ENCODE results near the gene DYNC2H1. TPM values are rescaled to one million over a fixed set of nuclear protein-coding genes. Genes with fewer than 3 reads are reported as not detected.

DYNC2H1 gene
- total and polyA plus RNA-seq, 4 donors = 0.77 to 3.3 (median 2.1) TPM

DNA sequence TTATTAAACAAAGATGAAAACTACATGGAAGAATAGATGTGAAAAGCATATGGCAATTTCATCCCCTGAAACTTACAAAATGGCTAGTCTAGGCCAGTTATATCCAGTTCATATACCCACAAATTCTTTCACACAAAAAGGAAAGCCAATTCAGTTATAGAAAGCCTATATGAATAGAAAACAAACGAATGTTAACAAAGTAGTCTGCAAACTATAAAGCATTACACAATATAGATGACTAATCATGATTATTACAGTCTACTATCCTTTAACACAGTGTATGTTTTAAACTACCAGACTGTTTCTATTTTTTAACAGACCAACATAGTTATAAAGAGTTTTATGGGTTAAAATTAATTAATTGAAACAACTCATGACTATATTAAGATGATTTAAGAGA is 29.4 kb upstream of the DYNC2H1 start:
- no peaks in the 10 kb centered on the region for H3K27me3 ChIP-seq (ENCODE audit: control insufficient read depth in 4 of 4, insufficient read depth in 4 of 4, low read length in 3 of 4)
- H3K4me1 ChIP-seq (ENCODE audit: control insufficient read depth in 4 of 4, insufficient read depth in 4 of 4, low read length in 3 of 4) = no peaks in the 10 kb centered on the region
- peaks cover 9 to 27% (median 17%) of the 10 kb centered on the region in 4 donors for H3K36me3 ChIP-seq (ENCODE audit: control insufficient read depth in 4 of 4, insufficient read depth in 3 of 4, low read depth in 1 of 4, low read length in 3 of 4)
- DNase-seq (ENCODE audit: low spot score) = no peak
- no peak overlapping the region for H3K27ac ChIP-seq (ENCODE audit: low read depth in 1 of 2, low read length in 2 of 2)
- H3K9ac ChIP-seq (ENCODE audit: low read depth in 1 of 2, low read length in 2 of 2) = no peak overlapping the region
- H3K4me3 ChIP-seq (ENCODE audit: low read depth in 1 of 3, low read length in 3 of 3) = no peak overlapping the region
- H3K9me3 ChIP-seq (ENCODE audit: control insufficient read depth in 4 of 4, low read length in 3 of 4) = no peaks in the 10 kb centered on the region
- 74% methylated on average over 1 of the region's 1 CpG for WGBS
- TF ChIP-seq HNF4A (conservative IDR thresholded peaks at IDR 0.05) (no peak), RAD21 (IDR thresholded peaks at IDR 0.05) (no peak), HNF4G (IDR thresholded peaks at IDR 0.05) (no peak), FOXA1 (IDR thresholded peaks at IDR 0.05) (no peak), NR2F2 (IDR thresholded peaks at IDR 0.05) (no peak), SP1 (IDR thresholded peaks at IDR 0.05) (no peak), YY1 (IDR thresholded peaks at IDR 0.05) (no peak), GABPA (IDR thresholded peaks at IDR 0.05 in 1 of 2, conservative IDR thresholded peaks at IDR 0.05 in 1 of 2) (no peak), FOXA2 (IDR thresholded peaks at IDR 0.05) (no peak), EGR1 (IDR thresholded peaks at IDR 0.05; ENCODE audit: low read depth in 2 of 2) (no peak), JUND (IDR thresholded peaks at IDR 0.05) (no peak)
- TF ChIP-seq, protein P1, sequence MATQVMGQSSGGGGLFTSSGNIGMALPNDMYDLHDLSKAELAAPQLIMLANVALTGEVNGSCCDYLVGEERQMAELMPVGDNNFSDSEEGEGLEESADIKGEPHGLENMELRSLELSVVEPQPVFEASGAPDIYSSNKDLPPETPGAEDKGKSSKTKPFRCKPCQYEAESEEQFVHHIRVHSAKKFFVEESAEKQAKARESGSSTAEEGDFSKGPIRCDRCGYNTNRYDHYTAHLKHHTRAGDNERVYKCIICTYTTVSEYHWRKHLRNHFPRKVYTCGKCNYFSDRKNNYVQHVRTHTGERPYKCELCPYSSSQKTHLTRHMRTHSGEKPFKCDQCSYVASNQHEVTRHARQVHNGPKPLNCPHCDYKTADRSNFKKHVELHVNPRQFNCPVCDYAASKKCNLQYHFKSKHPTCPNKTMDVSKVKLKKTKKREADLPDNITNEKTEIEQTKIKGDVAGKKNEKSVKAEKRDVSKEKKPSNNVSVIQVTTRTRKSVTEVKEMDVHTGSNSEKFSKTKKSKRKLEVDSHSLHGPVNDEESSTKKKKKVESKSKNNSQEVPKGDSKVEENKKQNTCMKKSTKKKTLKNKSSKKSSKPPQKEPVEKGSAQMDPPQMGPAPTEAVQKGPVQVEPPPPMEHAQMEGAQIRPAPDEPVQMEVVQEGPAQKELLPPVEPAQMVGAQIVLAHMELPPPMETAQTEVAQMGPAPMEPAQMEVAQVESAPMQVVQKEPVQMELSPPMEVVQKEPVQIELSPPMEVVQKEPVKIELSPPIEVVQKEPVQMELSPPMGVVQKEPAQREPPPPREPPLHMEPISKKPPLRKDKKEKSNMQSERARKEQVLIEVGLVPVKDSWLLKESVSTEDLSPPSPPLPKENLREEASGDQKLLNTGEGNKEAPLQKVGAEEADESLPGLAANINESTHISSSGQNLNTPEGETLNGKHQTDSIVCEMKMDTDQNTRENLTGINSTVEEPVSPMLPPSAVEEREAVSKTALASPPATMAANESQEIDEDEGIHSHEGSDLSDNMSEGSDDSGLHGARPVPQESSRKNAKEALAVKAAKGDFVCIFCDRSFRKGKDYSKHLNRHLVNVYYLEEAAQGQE (IDR thresholded peaks at IDR 0.05) = no peak
- TF ChIP-seq, protein P2, sequence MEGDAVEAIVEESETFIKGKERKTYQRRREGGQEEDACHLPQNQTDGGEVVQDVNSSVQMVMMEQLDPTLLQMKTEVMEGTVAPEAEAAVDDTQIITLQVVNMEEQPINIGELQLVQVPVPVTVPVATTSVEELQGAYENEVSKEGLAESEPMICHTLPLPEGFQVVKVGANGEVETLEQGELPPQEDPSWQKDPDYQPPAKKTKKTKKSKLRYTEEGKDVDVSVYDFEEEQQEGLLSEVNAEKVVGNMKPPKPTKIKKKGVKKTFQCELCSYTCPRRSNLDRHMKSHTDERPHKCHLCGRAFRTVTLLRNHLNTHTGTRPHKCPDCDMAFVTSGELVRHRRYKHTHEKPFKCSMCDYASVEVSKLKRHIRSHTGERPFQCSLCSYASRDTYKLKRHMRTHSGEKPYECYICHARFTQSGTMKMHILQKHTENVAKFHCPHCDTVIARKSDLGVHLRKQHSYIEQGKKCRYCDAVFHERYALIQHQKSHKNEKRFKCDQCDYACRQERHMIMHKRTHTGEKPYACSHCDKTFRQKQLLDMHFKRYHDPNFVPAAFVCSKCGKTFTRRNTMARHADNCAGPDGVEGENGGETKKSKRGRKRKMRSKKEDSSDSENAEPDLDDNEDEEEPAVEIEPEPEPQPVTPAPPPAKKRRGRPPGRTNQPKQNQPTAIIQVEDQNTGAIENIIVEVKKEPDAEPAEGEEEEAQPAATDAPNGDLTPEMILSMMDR (IDR thresholded peaks at IDR 0.05; ENCODE audit: low read depth, low read length, missing input control) = no peak
- TF ChIP-seq, protein P3, sequence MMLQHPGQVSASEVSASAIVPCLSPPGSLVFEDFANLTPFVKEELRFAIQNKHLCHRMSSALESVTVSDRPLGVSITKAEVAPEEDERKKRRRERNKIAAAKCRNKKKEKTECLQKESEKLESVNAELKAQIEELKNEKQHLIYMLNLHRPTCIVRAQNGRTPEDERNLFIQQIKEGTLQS (IDR thresholded peaks at IDR 0.05) = no peak
- TF ChIP-seq, protein P4, sequence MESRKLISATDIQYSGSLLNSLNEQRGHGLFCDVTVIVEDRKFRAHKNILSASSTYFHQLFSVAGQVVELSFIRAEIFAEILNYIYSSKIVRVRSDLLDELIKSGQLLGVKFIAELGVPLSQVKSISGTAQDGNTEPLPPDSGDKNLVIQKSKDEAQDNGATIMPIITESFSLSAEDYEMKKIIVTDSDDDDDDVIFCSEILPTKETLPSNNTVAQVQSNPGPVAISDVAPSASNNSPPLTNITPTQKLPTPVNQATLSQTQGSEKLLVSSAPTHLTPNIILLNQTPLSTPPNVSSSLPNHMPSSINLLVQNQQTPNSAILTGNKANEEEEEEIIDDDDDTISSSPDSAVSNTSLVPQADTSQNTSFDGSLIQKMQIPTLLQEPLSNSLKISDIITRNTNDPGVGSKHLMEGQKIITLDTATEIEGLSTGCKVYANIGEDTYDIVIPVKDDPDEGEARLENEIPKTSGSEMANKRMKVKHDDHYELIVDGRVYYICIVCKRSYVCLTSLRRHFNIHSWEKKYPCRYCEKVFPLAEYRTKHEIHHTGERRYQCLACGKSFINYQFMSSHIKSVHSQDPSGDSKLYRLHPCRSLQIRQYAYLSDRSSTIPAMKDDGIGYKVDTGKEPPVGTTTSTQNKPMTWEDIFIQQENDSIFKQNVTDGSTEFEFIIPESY (IDR thresholded peaks at IDR 0.05) = no peak
- TF ChIP-seq, protein P5, sequence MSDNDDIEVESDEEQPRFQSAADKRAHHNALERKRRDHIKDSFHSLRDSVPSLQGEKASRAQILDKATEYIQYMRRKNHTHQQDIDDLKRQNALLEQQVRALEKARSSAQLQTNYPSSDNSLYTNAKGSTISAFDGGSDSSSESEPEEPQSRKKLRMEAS (IDR thresholded peaks at IDR 0.05) = no peak

Measured in liver (tissue), 9 donors.